Measurements from ENCODE around the gene PRDM13.

The PRDM13 gene

GRCh38 chr6:99605911-99606655, 550 bp upstream of the PRDM13 start:
- Histone ChIP-seq H3K27ac (no peak overlapping the region), H3K36me3 (replicated peaks) (no peaks in the 10 kb centered on the region), H3K4me3 (ENCODE audit: low read depth, low read length) (no peak overlapping the region), H3K27me3 (replicated peaks) (peaks cover 96% of the 10 kb centered on the region)
- in situ Hi-C loops (cut with HindIII; ENCODE audit: low pct_ligation_motif_present, low sequenced_read_pairs) = loop anchor here (25.0 kb wide), 1 partner anchor 856 kb away; the partner anchor contains the start of gene SIM1
- DNase-seq = no peak
- TF ChIP-seq, protein P1, sequence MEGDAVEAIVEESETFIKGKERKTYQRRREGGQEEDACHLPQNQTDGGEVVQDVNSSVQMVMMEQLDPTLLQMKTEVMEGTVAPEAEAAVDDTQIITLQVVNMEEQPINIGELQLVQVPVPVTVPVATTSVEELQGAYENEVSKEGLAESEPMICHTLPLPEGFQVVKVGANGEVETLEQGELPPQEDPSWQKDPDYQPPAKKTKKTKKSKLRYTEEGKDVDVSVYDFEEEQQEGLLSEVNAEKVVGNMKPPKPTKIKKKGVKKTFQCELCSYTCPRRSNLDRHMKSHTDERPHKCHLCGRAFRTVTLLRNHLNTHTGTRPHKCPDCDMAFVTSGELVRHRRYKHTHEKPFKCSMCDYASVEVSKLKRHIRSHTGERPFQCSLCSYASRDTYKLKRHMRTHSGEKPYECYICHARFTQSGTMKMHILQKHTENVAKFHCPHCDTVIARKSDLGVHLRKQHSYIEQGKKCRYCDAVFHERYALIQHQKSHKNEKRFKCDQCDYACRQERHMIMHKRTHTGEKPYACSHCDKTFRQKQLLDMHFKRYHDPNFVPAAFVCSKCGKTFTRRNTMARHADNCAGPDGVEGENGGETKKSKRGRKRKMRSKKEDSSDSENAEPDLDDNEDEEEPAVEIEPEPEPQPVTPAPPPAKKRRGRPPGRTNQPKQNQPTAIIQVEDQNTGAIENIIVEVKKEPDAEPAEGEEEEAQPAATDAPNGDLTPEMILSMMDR (IDR thresholded peaks at IDR 0.05; ENCODE audit: low read depth, low read length, missing control alignments) = no peak

GRCh38 chr6:99607416-99608036, 893 bp downstream of the PRDM13 start:
- Histone ChIP-seq H3K4me3 (ENCODE audit: low read depth, low read length) (no peak overlapping the region), H3K27ac (no peak overlapping the region), H3K36me3 (replicated peaks) (no peaks in the 10 kb centered on the region), H3K27me3 (replicated peaks) (peaks cover 98% of the 10 kb centered on the region)
- in situ Hi-C loops (cut with HindIII; ENCODE audit: low pct_ligation_motif_present, low sequenced_read_pairs) = loop anchor here (25.0 kb wide), 1 partner anchor 855 kb away; the partner anchor contains the start of gene SIM1
- TF ChIP-seq, protein P1 (IDR thresholded peaks at IDR 0.05; ENCODE audit: low read depth, low read length, missing control alignments) = no peak
- no peak for DNase-seq

- Histone ChIP-seq H3K27ac (no peak overlapping the region), H3K36me3 (replicated peaks) (no peaks in the 10 kb centered on the region), H3K27me3 (replicated peaks) (peaks cover 98% of the 10 kb centered on the region), H3K4me3 (ENCODE audit: low read depth, low read length) (no peak overlapping the region)
- TF ChIP-seq, protein P1 (IDR thresholded peaks at IDR 0.05; ENCODE audit: low read depth, low read length, missing control alignments) = no peak
- no peak for DNase-seq
- in situ Hi-C loops (cut with HindIII; ENCODE audit: low pct_ligation_motif_present, low sequenced_read_pairs) = loop anchor here (25.0 kb wide), 1 partner anchor 854 kb away; the partner anchor contains the start of gene SIM1
These were observed 1.6 kb downstream of the PRDM13 start for GRCh38 chr6:99608059-99608885.

GRCh38 chr6:99608886-99609482, 2.4 kb downstream of the PRDM13 start:
- TF ChIP-seq, protein P1 (IDR thresholded peaks at IDR 0.05; ENCODE audit: low read depth, low read length, missing control alignments) = no peak
- DNase-seq = no peak
- Histone ChIP-seq H3K4me3 (ENCODE audit: low read depth, low read length) (no peak overlapping the region), H3K36me3 (replicated peaks) (no peaks in the 10 kb centered on the region), H3K27me3 (replicated peaks) (peaks cover 98% of the 10 kb centered on the region), H3K27ac (no peak overlapping the region)
- in situ Hi-C loops (cut with HindIII; ENCODE audit: low pct_ligation_motif_present, low sequenced_read_pairs) = loop anchor here (25.0 kb wide), 1 partner anchor 853 kb away; the partner anchor contains the start of gene SIM1

- in situ Hi-C loops (cut with HindIII; ENCODE audit: low pct_ligation_motif_present, low sequenced_read_pairs) = loop anchor here (25.0 kb wide), 1 partner anchor 852 kb away; the partner anchor contains the start of gene SIM1
- peaks cover 98% of the 10 kb centered on the region for H3K27me3 ChIP-seq (replicated peaks)
- DNase-seq = no peak
- no peak overlapping the region for H3K27ac ChIP-seq
- H3K36me3 ChIP-seq (replicated peaks) = no peaks in the 10 kb centered on the region
- H3K4me3 ChIP-seq (ENCODE audit: low read depth, low read length) = no peak overlapping the region
- TF ChIP-seq, protein P1 (IDR thresholded peaks at IDR 0.05; ENCODE audit: low read depth, low read length, missing control alignments) = no peak
These were observed 3.4 kb downstream of the PRDM13 start for GRCh38 chr6:99609905-99610489.

Measured in brain microvascular endothelial cell (primary cell).